NCI-H1048 (cell line): ENCODE results near the gene MAP2.

ENCODE experiments used
- DNase-seq: peaks from one replicate; lab custom pipeline; 2025; lab: John Stamatoyannopoulos, UW

MAP2 gene

GRCh38 chr2:209425471-209426071 lies 1.7 kb downstream of the MAP2 start:
- DNase-seq: peak; percentile 75

- no peak for DNase-seq
Observed at GRCh38 chr2:209426432-209426831, 2.6 kb downstream of the MAP2 start.

GRCh38 chr2:209431701-209432100 lies 7.9 kb downstream of the MAP2 start:
- DNase-seq: peak; percentile 44

- no peak for DNase-seq
Observed at GRCh38 chr2:209441541-209441940, 17.7 kb downstream of the MAP2 start.

GRCh38 chr2:209442939-209443338 lies 19.1 kb downstream of the MAP2 start:
- DNase-seq: no peak

GRCh38 chr2:209445485-209445884 lies 21.6 kb downstream of the MAP2 start:
- DNase-seq: no peak

GRCh38 chr2:209451209-209451834 lies 27.5 kb downstream of the MAP2 start:
- no peak for DNase-seq

GRCh38 chr2:209456489-209456888 lies 32.6 kb downstream of the MAP2 start:
- no peak for DNase-seq

GRCh38 chr2:209458008-209458979 lies 34.4 kb downstream of the MAP2 start:
- DNase-seq: no peak

- no peak for DNase-seq
Observed at GRCh38 chr2:209459359-209459758, 35.5 kb downstream of the MAP2 start.

- no peak for DNase-seq
Observed at GRCh38 chr2:209460151-209460761, 36.4 kb downstream of the MAP2 start.

GRCh38 chr2:209463226-209463625 lies 39.4 kb downstream of the MAP2 start:
- no peak for DNase-seq

GRCh38 chr2:209463835-209464234 lies 40.0 kb downstream of the MAP2 start:
- DNase-seq: no peak

GRCh38 chr2:209468846-209469245 lies 45.0 kb downstream of the MAP2 start:
- no peak for DNase-seq

GRCh38 chr2:209469481-209469880 lies 45.6 kb downstream of the MAP2 start:
- no peak for DNase-seq

- DNase-seq: no peak
Observed at GRCh38 chr2:209470466-209470865, 46.6 kb downstream of the MAP2 start.

- no peak for DNase-seq
Observed at GRCh38 chr2:209471037-209471436, 47.2 kb downstream of the MAP2 start.

GRCh38 chr2:209472112-209472832 lies 48.4 kb downstream of the MAP2 start:
- DNase-seq: no peak

- DNase-seq: no peak
Observed at GRCh38 chr2:209472871-209473270, 49.0 kb downstream of the MAP2 start.

GRCh38 chr2:209473930-209474419 lies 50.1 kb downstream of the MAP2 start:
- DNase-seq: no peak

- DNase-seq: no peak
Observed at GRCh38 chr2:209474960-209475359, 51.1 kb downstream of the MAP2 start.
